Neutrophil (primary cell): ENCODE results near the gene TP63.

Source experiments
- H3K27ac ChIP-seq: fragments of 200-600 bp; sonication (generic); 2 replicates; pipeline ENCODE4 v1.5.1; 2016; ENCODE audit warnings: mild to moderate bottlenecking, moderate library complexity
- H3K27me3 ChIP-seq: fragments of 200-600 bp; sonication (generic); 2 replicates; pipeline ENCODE4 v1.6.0; 2016; ENCODE audit warnings: mild to moderate bottlenecking
- H3K36me3 ChIP-seq: fragments of 200-600 bp; sonication (generic); 2 replicates; pipeline ENCODE4 v1.5.1; 2017
- H3K4me1 ChIP-seq, 2 experiments: fragments of 200-600 bp in 1 of 2; sonication (generic) in 1 of 2; 1 replicate in 1 of 2; 2 replicates in 1 of 2; pipeline versions ENCODE4 v1.5.1 to v1.6.1; 2013 to 2016; ENCODE audit warnings: low read depth in 1 of 2, low read length in 1 of 2, mild to moderate bottlenecking in 1 of 2, moderate library complexity in 1 of 2; ENCODE audit not compliant: control insufficient read depth in 1 of 2, insufficient read depth in 1 of 2
- H3K4me3 ChIP-seq, 2 experiments: fragments of 200-600 bp in 1 of 2; sonication (generic) in 1 of 2; 1 replicate in 1 of 2; 2 replicates in 1 of 2; pipeline ENCODE4 v1.5.1; 2013 to 2016; ENCODE audit warnings: low read depth in 1 of 2, low read length in 1 of 2, mild to moderate bottlenecking in 1 of 2, moderate library complexity in 1 of 2
- H3K9me3 ChIP-seq: fragments of 200-600 bp; sonication (generic); 2 replicates; pipeline ENCODE4 v1.5.1; 2016
- TF ChIP-seq, protein P1 (sequence below): fragments of 200-600 bp; sonication (generic); IDR thresholded peaks from 2 replicates; pipeline ENCODE4 v1.5.1; 2016; ENCODE audit warnings: antibody characterized with exemption

TP63 gene

DNA sequence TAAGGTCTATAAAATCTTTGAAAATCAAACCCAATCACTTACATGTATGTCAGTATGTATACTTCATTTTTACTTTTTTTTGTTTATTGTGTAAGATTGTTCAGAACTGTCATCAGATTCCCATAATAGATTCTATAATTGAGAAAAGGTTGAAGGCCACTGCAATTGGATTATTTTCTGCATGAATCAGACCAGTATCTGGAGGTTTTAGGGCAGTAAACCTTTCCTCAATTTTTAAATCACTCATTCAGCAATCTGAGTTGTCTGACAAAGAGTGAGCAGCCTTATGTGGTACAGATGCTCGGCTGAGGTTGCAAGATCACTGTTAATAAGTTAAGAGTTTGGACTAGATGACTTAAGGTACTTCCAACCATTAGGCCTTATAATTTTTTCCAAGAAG is 96.0 kb downstream of the TP63 start:
- H3K36me3 ChIP-seq, result no peaks in the 10 kb centered on the region
- H3K4me3 ChIP-seq, result no peak overlapping the region
- no peaks in the 10 kb centered on the region for H3K27me3 ChIP-seq
- TF ChIP-seq, protein P1, sequence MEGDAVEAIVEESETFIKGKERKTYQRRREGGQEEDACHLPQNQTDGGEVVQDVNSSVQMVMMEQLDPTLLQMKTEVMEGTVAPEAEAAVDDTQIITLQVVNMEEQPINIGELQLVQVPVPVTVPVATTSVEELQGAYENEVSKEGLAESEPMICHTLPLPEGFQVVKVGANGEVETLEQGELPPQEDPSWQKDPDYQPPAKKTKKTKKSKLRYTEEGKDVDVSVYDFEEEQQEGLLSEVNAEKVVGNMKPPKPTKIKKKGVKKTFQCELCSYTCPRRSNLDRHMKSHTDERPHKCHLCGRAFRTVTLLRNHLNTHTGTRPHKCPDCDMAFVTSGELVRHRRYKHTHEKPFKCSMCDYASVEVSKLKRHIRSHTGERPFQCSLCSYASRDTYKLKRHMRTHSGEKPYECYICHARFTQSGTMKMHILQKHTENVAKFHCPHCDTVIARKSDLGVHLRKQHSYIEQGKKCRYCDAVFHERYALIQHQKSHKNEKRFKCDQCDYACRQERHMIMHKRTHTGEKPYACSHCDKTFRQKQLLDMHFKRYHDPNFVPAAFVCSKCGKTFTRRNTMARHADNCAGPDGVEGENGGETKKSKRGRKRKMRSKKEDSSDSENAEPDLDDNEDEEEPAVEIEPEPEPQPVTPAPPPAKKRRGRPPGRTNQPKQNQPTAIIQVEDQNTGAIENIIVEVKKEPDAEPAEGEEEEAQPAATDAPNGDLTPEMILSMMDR, result no peak
- H3K27ac ChIP-seq, result no peak overlapping the region
- no peaks in the 10 kb centered on the region for H3K9me3 ChIP-seq
- H3K4me1 ChIP-seq, result no peaks in the 10 kb centered on the region

DNA sequence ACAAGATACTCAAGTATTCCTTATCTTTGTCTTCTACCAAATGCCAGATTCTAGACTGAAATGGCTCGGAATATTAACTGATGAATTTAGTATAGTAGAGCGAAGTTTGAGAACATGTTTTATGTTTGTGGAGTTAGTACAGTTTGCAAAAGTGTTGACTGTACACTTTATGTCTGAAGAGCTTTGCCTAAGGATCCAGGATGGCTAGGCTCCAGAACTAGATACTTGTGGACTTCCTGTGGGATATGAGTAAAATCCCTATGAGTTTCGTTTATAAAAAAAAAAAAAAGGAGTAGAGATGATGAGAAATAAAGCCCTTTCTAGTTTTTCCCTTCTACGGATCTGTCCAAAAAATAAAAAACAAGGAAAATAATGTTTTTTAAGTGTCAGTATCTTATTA is 96.7 kb downstream of the TP63 start:
- Histone ChIP-seq H3K27me3 (no peaks in the 10 kb centered on the region), H3K4me3 (no peak overlapping the region), H3K9me3 (no peaks in the 10 kb centered on the region), H3K4me1 (no peaks in the 10 kb centered on the region), H3K27ac (no peak overlapping the region), H3K36me3 (no peaks in the 10 kb centered on the region)
- TF ChIP-seq, protein P1, result no peak

DNA sequence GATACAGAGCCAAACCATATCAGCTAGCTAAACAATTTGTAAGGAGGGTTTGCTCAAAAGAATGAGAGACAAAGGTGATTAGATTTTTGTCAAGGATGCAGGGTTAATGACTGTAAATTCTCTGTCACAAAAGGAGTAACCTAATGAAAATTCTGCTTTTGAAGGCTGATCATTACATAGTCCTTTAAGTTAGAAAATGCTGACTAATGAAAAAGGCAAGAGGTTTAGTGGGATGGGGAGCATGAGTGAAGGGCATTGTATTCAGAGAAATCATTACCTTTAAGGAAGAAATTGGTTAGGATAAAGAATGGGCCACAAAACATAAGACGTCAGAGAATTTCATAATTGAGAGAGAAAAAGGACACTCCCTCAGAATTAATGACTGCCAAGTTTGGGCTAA is 97.7 kb downstream of the TP63 start:
- Histone ChIP-seq H3K4me3 (no peak overlapping the region), H3K36me3 (no peaks in the 10 kb centered on the region), H3K9me3 (no peaks in the 10 kb centered on the region), H3K4me1 (no peaks in the 10 kb centered on the region), H3K27me3 (no peaks in the 10 kb centered on the region), H3K27ac (no peak overlapping the region)
- TF ChIP-seq, protein P1, result no peak

DNA sequence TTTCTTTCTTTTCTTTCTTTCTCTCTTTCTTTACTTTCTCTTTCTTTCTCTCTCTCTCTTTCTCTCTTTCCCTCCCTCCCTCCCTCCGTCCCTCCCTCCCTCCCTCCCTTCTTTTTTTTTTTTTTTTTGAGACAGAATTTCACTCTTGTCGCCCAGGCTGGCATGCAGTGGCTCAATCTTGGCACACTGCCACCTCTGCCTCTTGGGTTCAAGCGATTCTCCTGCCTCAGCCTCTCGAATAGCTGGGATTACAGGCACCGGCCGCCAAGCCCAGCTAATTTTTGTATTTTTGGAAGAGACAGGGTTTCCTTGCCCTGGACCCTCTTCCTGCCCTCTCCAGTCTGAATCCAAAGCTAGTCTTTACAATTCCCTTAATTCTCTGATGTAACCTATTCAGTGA is 102.9 kb downstream of the TP63 start:
- TF ChIP-seq, protein P1, result no peak
- Histone ChIP-seq H3K27me3 (no peaks in the 10 kb centered on the region), H3K9me3 (no peaks in the 10 kb centered on the region), H3K36me3 (no peaks in the 10 kb centered on the region), H3K4me3 (no peak overlapping the region), H3K4me1 (no peaks in the 10 kb centered on the region), H3K27ac (no peak overlapping the region)

DNA sequence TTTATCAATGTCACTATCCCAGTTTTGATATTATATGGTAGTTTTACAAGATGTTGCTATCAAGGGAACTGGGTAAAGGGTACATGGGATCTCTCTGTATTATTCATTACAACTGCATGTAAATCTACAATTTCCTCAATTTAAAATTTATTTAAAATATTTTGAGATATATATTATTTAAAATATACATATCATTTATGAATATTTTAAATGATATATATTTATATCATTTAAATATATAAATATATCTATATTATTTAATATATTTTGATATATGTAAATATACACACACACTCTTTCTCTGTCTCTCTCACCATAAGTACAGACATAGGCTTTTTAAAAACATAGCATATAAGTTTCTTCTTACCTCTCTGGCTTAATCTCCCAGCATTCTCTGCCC is 104.7 kb downstream of the TP63 start:
- Histone ChIP-seq H3K27me3 (no peaks in the 10 kb centered on the region), H3K27ac (no peak overlapping the region), H3K36me3 (no peaks in the 10 kb centered on the region), H3K9me3 (no peaks in the 10 kb centered on the region), H3K4me1 (no peaks in the 10 kb centered on the region), H3K4me3 (no peak overlapping the region)
- TF ChIP-seq, protein P1, result no peak

DNA sequence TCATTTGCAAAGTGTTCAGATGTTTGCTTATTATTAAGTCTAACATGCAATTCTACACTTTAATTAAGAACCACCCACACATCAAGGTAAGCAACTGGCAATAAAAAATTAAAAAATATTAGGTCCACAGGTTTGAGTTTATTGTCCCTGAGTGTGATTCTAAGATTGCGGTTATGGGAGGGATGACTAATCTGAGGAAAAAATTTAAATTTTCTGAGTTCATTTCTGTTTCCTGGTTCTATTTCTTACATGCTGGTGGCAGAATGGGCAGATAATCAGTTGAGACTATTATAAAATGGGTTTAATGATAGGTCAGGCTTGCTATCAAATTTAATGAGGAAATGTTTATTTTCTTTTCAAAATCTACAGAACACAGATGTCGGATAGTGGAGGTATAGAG is 105.9 kb downstream of the TP63 start:
- no peaks in the 10 kb centered on the region for H3K9me3 ChIP-seq
- TF ChIP-seq, protein P1, result no peak
- no peaks in the 10 kb centered on the region for H3K36me3 ChIP-seq
- no peaks in the 10 kb centered on the region for H3K27me3 ChIP-seq
- no peaks in the 10 kb centered on the region for H3K4me1 ChIP-seq
- H3K27ac ChIP-seq, result no peak overlapping the region
- H3K4me3 ChIP-seq, result no peak overlapping the region
